ENCODE results near the gene CELA1. TPM values are rescaled to one million over a fixed set of nuclear protein-coding genes. Genes with fewer than 3 reads are reported as not detected.

The CELA1 gene
- total RNA-seq, 1 experiment from 2014 or later: not detected

GRCh38 chr12:51349026-51349425 is 2.5 kb upstream of the CELA1 start:
- H3K4me3 Mint-ChIP-seq: no peak overlapping the region
- H3K56ac ChIP-seq (ENCODE audit: insufficient read length, low read depth, low read length): no peak overlapping the region
- DNase-seq: no peak
- no peak overlapping the region for H3K4me2 ChIP-seq (ENCODE audit: insufficient read depth, insufficient read length, low read length)
- no peaks in the 10 kb centered on the region for H3K79me1 ChIP-seq (ENCODE audit: insufficient read depth, low read depth, low read length, poor library complexity, severe bottlenecking)
- H3K4ac ChIP-seq (ENCODE audit: low read depth, low read length): no peak overlapping the region
- H3K27me3 Mint-ChIP-seq (ENCODE audit: low read depth): peaks cover 3% of the 10 kb centered on the region
- no peak overlapping the region for H2BK15ac ChIP-seq (ENCODE audit: low read depth, low read length)
- H4K91ac ChIP-seq (ENCODE audit: insufficient read length, low read depth, low read length): no peak overlapping the region
- no peak overlapping the region for H4K8ac ChIP-seq (replicated peaks; ENCODE audit: insufficient read length, low read depth, low read length)
- no peak overlapping the region for H3K14ac ChIP-seq (ENCODE audit: insufficient read depth, low read length)
- no peak overlapping the region for H2BK120ac ChIP-seq (ENCODE audit: low read depth, low read length, poor library complexity, severe bottlenecking)
- H3K27ac ChIP-seq (ENCODE audit: insufficient read length, low read depth, low read length): no peak overlapping the region
- no peak overlapping the region for H2BK12ac ChIP-seq (ENCODE audit: insufficient read length, low read depth, low read length)
- H3K36me3 Mint-ChIP-seq (ENCODE audit: insufficient read depth in 1 of 3, low read depth in 3 of 3): no peaks in the 10 kb centered on the region
- no peaks in the 10 kb centered on the region for H3K9me3 ChIP-seq (ENCODE audit: control insufficient read depth, low read depth, low read length)
- H3K27ac Mint-ChIP-seq: no peak overlapping the region
- no peak overlapping the region for H4K5ac ChIP-seq (ENCODE audit: insufficient read length, low read depth, low read length)
- H2BK20ac ChIP-seq (ENCODE audit: low read depth, low read length, poor library complexity, severe bottlenecking): no peak overlapping the region
- no peak overlapping the region for H3T11ph ChIP-seq (ENCODE audit: low read length)
- H2AFZ ChIP-seq (ENCODE audit: low read length): no peak overlapping the region
- H3K4me1 ChIP-seq (ENCODE audit: insufficient read depth, low read length): no peaks in the 10 kb centered on the region
- H3K79me2 ChIP-seq (ENCODE audit: insufficient read depth, low read length): no peaks in the 10 kb centered on the region
- TF ChIP-seq CTCF (conservative IDR thresholded peaks at IDR 0.05): no peak
- no peaks in the 10 kb centered on the region for H3K23me2 ChIP-seq (ENCODE audit: insufficient read length, low read depth, low read length, poor library complexity, severe bottlenecking)
- no peak overlapping the region for H2AK5ac ChIP-seq (ENCODE audit: insufficient read length, low read length)
- WGBS (ENCODE audit: extremely low coverage, insufficient read length, low lambda C conversion rate): no CpG with 5 or more reads among the region's 5 CpGs
- H3K23ac ChIP-seq (ENCODE audit: insufficient read length, low read depth, low read length): no peak overlapping the region
- H2BK5ac ChIP-seq (ENCODE audit: insufficient read length, low read length): no peak overlapping the region
- no peak overlapping the region for H3K9ac ChIP-seq (ENCODE audit: extremely low read depth, insufficient read length, low read length)
- H4K20me1 ChIP-seq (ENCODE audit: control insufficient read depth, insufficient read depth, insufficient read length): no peaks in the 10 kb centered on the region
- no peak overlapping the region for H3K18ac ChIP-seq (ENCODE audit: insufficient read length, low read depth, low read length)
- no peaks in the 10 kb centered on the region; a peak in 1 of 5 replicates for H3K9me3 Mint-ChIP-seq
- peaks cover 18 to 19% of the 10 kb centered on the region in 2 experiments for H3K4me1 Mint-ChIP-seq
- no peaks in the 10 kb centered on the region for H3K27me3 ChIP-seq (ENCODE audit: insufficient read depth, low read length)

All from H9 (cell line).